Activated naive CD4-positive, alpha-beta T cell treated with anti-CD3 and anti-CD28 coated beads, Interleukin-2, amount 10 ng/mL, durations not matched to agents 7 days and 5 days (primary cell): ENCODE results near the gene GRIK1.
"Not testable (repeated sequence)": the region's sequence is repeated elsewhere in the genome, so short reads cannot be mapped to it uniquely, and the experiment has no call there.

Experiments
- CTCF ChIA-PET: fragments of 350-600 bp; sonication (Branson Sonifier 250); formaldehyde crosslinking; loops from one replicate; lab custom pipeline; 2021; ENCODE audit warnings: antibody characterized with exemption; lab: Charles Lee
- DNase-seq: peaks from one replicate; pipeline ENCODE4 v3.0.0-alpha.2; 2020
- H3K27ac Mint-ChIP-seq: one replicate; pipeline ENCODE4 v1.8.0; 2021; ENCODE audit warnings: mild to moderate bottlenecking, moderate library complexity, mixed read lengths
- H3K27me3 Mint-ChIP-seq: one replicate; pipeline ENCODE4 v1.8.0; 2021; ENCODE audit warnings: mild to moderate bottlenecking, mixed read lengths
- H3K36me3 Mint-ChIP-seq: one replicate; pipeline ENCODE4 v1.8.0; 2021; ENCODE audit warnings: mixed read lengths
- H3K4me1 Mint-ChIP-seq: one replicate; pipeline ENCODE4 v1.8.0; 2021; ENCODE audit warnings: mixed read lengths
- H3K4me3 Mint-ChIP-seq: one replicate; pipeline ENCODE4 v1.8.0; 2021; ENCODE audit warnings: mild to moderate bottlenecking, moderate library complexity, mixed read lengths
- H3K9me3 Mint-ChIP-seq: one replicate; pipeline ENCODE4 v1.8.0; 2021; ENCODE audit warnings: mixed read lengths

The GRIK1 gene

GRCh38 chr21:29939924-29940275 is at the start of gene GRIK1:
Gene GRIK1 (minus strand): TSS chr21:29939996.
- DNase-seq, result no peak
- Mint-ChIP-seq H3K4me1 (no peaks in the 10 kb centered on the region), H3K36me3 (no peaks in the 10 kb centered on the region), H3K4me3 (no peak within 1 kb of the TSS), H3K9me3 (peaks cover 2% of the 10 kb centered on the region), H3K27ac (no peak within 1 kb of the TSS), H3K27me3 (peaks cover 27% of the 10 kb centered on the region)
- CTCF ChIA-PET, result no interaction called here

- no peaks in the 10 kb centered on the region for H3K36me3 Mint-ChIP-seq
- no peak overlapping the region for H3K27ac Mint-ChIP-seq
- H3K9me3 Mint-ChIP-seq, result peaks cover 4% of the 10 kb centered on the region
- H3K4me3 Mint-ChIP-seq, result no peak overlapping the region
- CTCF ChIA-PET, result no interaction called here
- H3K4me1 Mint-ChIP-seq, result no peaks in the 10 kb centered on the region
- DNase-seq, result no peak
- H3K27me3 Mint-ChIP-seq, result no peaks in the 10 kb centered on the region
Measured at GRCh38 chr21:29987762-29988161, 48.0 kb upstream of the GRIK1 start.

GRCh38 chr21:29985866-29986265 is 46.1 kb upstream of the GRIK1 start:
- H3K4me1 Mint-ChIP-seq, result no peaks in the 10 kb centered on the region
- no peak for DNase-seq

GRCh38 chr21:29979043-29979442 is 39.2 kb upstream of the GRIK1 start:
- Mint-ChIP-seq H3K27me3 (no peaks in the 10 kb centered on the region), H3K9me3 (no peaks in the 10 kb centered on the region), H3K27ac (no peak overlapping the region), H3K4me1 (no peaks in the 10 kb centered on the region), H3K36me3 (no peaks in the 10 kb centered on the region), H3K4me3 (no peak overlapping the region)
- CTCF ChIA-PET, result no interaction called here
- DNase-seq, result no peak

More at GRCh38 chr21:29985866-29986265, 46.1 kb upstream of the GRIK1 start:
- Mint-ChIP-seq H3K27me3 (no peaks in the 10 kb centered on the region), H3K9me3 (peaks cover 4% of the 10 kb centered on the region), H3K27ac (no peak overlapping the region), H3K4me3 (no peak overlapping the region), H3K36me3 (no peaks in the 10 kb centered on the region)
- CTCF ChIA-PET, result no interaction called here

GRCh38 chr21:29975776-29976175 is 36.0 kb upstream of the GRIK1 start:
- Mint-ChIP-seq H3K4me3 (no peak overlapping the region), H3K27me3 (no peaks in the 10 kb centered on the region), H3K36me3 (no peaks in the 10 kb centered on the region), H3K27ac (no peak overlapping the region), H3K4me1 (no peaks in the 10 kb centered on the region), H3K9me3 (no peaks in the 10 kb centered on the region)
- CTCF ChIA-PET, result no interaction called here
- DNase-seq, result no peak

- DNase-seq, result no peak
- Mint-ChIP-seq H3K27me3 (no peaks in the 10 kb centered on the region), H3K4me1 (no peaks in the 10 kb centered on the region), H3K27ac (no peak overlapping the region), H3K4me3 (no peak overlapping the region), H3K36me3 (no peaks in the 10 kb centered on the region), H3K9me3 (no peaks in the 10 kb centered on the region)
- CTCF ChIA-PET, result no interaction called here
Measured at GRCh38 chr21:29973258-29973657, 33.5 kb upstream of the GRIK1 start.

GRCh38 chr21:29961291-29962027 is 21.7 kb upstream of the GRIK1 start:
- H3K9me3 Mint-ChIP-seq, result no peaks in the 10 kb centered on the region
- no peaks in the 10 kb centered on the region for H3K36me3 Mint-ChIP-seq
- H3K4me3 Mint-ChIP-seq, result no peak overlapping the region
- H3K27ac Mint-ChIP-seq, result no peak overlapping the region
- no peaks in the 10 kb centered on the region for H3K27me3 Mint-ChIP-seq
- DNase-seq, result no peak
- no peaks in the 10 kb centered on the region for H3K4me1 Mint-ChIP-seq
- CTCF ChIA-PET, result no interaction called here

GRCh38 chr21:29958551-29958950 is 18.8 kb upstream of the GRIK1 start:
- no peaks in the 10 kb centered on the region for H3K9me3 Mint-ChIP-seq

GRCh38 chr21:29958035-29958434 is 18.2 kb upstream of the GRIK1 start:
- H3K27me3 Mint-ChIP-seq, H3K27ac Mint-ChIP-seq, H3K4me1 Mint-ChIP-seq, H3K36me3 Mint-ChIP-seq, DNase-seq, H3K4me3 Mint-ChIP-seq, CTCF ChIA-PET, H3K9me3 Mint-ChIP-seq: not testable (repeated sequence)

More at GRCh38 chr21:29958551-29958950, 18.8 kb upstream of the GRIK1 start:
- no peak overlapping the region for H3K27ac Mint-ChIP-seq
- H3K36me3 Mint-ChIP-seq, result no peaks in the 10 kb centered on the region
- no peaks in the 10 kb centered on the region for H3K27me3 Mint-ChIP-seq
- no peak for DNase-seq
- H3K4me3 Mint-ChIP-seq, result no peak overlapping the region
- CTCF ChIA-PET, result no interaction called here
- no peaks in the 10 kb centered on the region for H3K4me1 Mint-ChIP-seq

- H3K9me3 Mint-ChIP-seq, result no peaks in the 10 kb centered on the region
- no peak overlapping the region for H3K4me3 Mint-ChIP-seq
- no peak for DNase-seq
- H3K36me3 Mint-ChIP-seq, result no peaks in the 10 kb centered on the region
- no peaks in the 10 kb centered on the region for H3K4me1 Mint-ChIP-seq
- H3K27me3 Mint-ChIP-seq, result no peaks in the 10 kb centered on the region
- CTCF ChIA-PET, result no interaction called here
- no peak overlapping the region for H3K27ac Mint-ChIP-seq
Measured at GRCh38 chr21:29953690-29954089, 13.9 kb upstream of the GRIK1 start.

GRCh38 chr21:29953072-29953471 is 13.3 kb upstream of the GRIK1 start:
- Mint-ChIP-seq H3K4me3 (no peak overlapping the region), H3K9me3 (no peaks in the 10 kb centered on the region), H3K4me1 (no peaks in the 10 kb centered on the region), H3K27me3 (no peaks in the 10 kb centered on the region), H3K36me3 (no peaks in the 10 kb centered on the region), H3K27ac (no peak overlapping the region)
- DNase-seq, result no peak
- CTCF ChIA-PET, result no interaction called here

GRCh38 chr21:29951911-29952310 is 12.1 kb upstream of the GRIK1 start:
- no peak for DNase-seq
- H3K36me3 Mint-ChIP-seq, result no peaks in the 10 kb centered on the region
- no peaks in the 10 kb centered on the region for H3K27me3 Mint-ChIP-seq
- no peaks in the 10 kb centered on the region for H3K4me1 Mint-ChIP-seq
- no peak overlapping the region for H3K27ac Mint-ChIP-seq
- CTCF ChIA-PET, result no interaction called here
- H3K4me3 Mint-ChIP-seq, result no peak overlapping the region
- no peaks in the 10 kb centered on the region for H3K9me3 Mint-ChIP-seq

- DNase-seq, result no peak
- Mint-ChIP-seq H3K4me3 (no peak overlapping the region), H3K36me3 (no peaks in the 10 kb centered on the region), H3K27me3 (no peaks in the 10 kb centered on the region), H3K9me3 (no peaks in the 10 kb centered on the region), H3K4me1 (no peaks in the 10 kb centered on the region), H3K27ac (no peak overlapping the region)
- CTCF ChIA-PET, result no interaction called here
Measured at GRCh38 chr21:29949991-29950390, 10.2 kb upstream of the GRIK1 start.

- no peaks in the 10 kb centered on the region for H3K27me3 Mint-ChIP-seq
- H3K27ac Mint-ChIP-seq, result no peak overlapping the region
- H3K36me3 Mint-ChIP-seq, result no peaks in the 10 kb centered on the region
- H3K4me1 Mint-ChIP-seq, result no peaks in the 10 kb centered on the region
- CTCF ChIA-PET, result no interaction called here
- no peak overlapping the region for H3K4me3 Mint-ChIP-seq
- DNase-seq, result no peak
- no peaks in the 10 kb centered on the region for H3K9me3 Mint-ChIP-seq
Measured at GRCh38 chr21:29947119-29947518, 7.3 kb upstream of the GRIK1 start.

- H3K4me1 Mint-ChIP-seq, result no peaks in the 10 kb centered on the region
- H3K36me3 Mint-ChIP-seq, result no peaks in the 10 kb centered on the region
- H3K27me3 Mint-ChIP-seq, result peaks cover 16% of the 10 kb centered on the region
- H3K9me3 Mint-ChIP-seq, result peaks cover 2% of the 10 kb centered on the region
- H3K4me3 Mint-ChIP-seq, result no peak overlapping the region
- CTCF ChIA-PET, result no interaction called here
- DNase-seq, result no peak
- H3K27ac Mint-ChIP-seq, result no peak overlapping the region
Measured at GRCh38 chr21:29943885-29944284, 4.1 kb upstream of the GRIK1 start.
